RWPE2 (cell line): ENCODE measurements around the gene GNG8.
"Not testable (repeated sequence)": the region's sequence is repeated elsewhere in the genome, so short reads cannot be mapped to it uniquely, and the experiment has no call there.

Experiments used
- ATAC-seq: fragments of 200-7000 bp; cut with Tn5 transposase; 3 replicates; pipeline ENCODE4 v1.9.1; 2021; ENCODE audit warnings: low read depth
- DNase-seq: peaks from one replicate; pipeline ENCODE4 v3.0.0-alpha.2; 2020; ENCODE audit warnings: low spot score
- H3K27ac ChIP-seq: fragments of 450-650 bp; 2 replicates; pipeline ENCODE4 v1.5.1; 2017; ENCODE audit warnings: mild to moderate bottlenecking; ENCODE audit not compliant: poor library complexity, severe bottlenecking
- H3K27me3 ChIP-seq: fragments of 250-450 bp; sonication (Bioruptor Pico); 2 replicates; pipeline ENCODE4 v1.5.1; 2021; ENCODE audit warnings: mild to moderate bottlenecking, moderate library complexity; ENCODE audit not compliant: insufficient read depth, poor library complexity, severe bottlenecking
- H3K36me3 ChIP-seq: fragments of 250-450 bp; sonication (Bioruptor Pico); 2 replicates; pipeline ENCODE4 v1.5.1; 2020; ENCODE audit warnings: low read depth, mild to moderate bottlenecking, moderate library complexity
- H3K4me1 ChIP-seq: fragments of 250-450 bp; sonication (Bioruptor Pico); 2 replicates; pipeline ENCODE4 v1.5.1; 2021; ENCODE audit warnings: mild to moderate bottlenecking, moderate library complexity; ENCODE audit not compliant: insufficient read depth, poor library complexity, severe bottlenecking
- H3K4me3 ChIP-seq: fragments of 250-450 bp; sonication (Bioruptor Pico); 2 replicates; pipeline ENCODE4 v1.5.1; 2021; ENCODE audit warnings: mild to moderate bottlenecking, moderate library complexity; ENCODE audit not compliant: severe bottlenecking
- H3K9me3 ChIP-seq: fragments of 250-450 bp; sonication (Bioruptor Pico); 2 replicates; pipeline ENCODE4 v1.5.1; 2021; ENCODE audit warnings: mild to moderate bottlenecking, moderate library complexity; ENCODE audit not compliant: severe bottlenecking
- TF ChIP-seq, protein P1 (sequence below): fragments of 450-650 bp; IDR thresholded peaks from one replicate; pipeline ENCODE4 v1.5.1; 2017; ENCODE audit warnings: mild to moderate bottlenecking, moderate library complexity; ENCODE audit not compliant: poor library complexity, severe bottlenecking

The GNG8 gene

DNA sequence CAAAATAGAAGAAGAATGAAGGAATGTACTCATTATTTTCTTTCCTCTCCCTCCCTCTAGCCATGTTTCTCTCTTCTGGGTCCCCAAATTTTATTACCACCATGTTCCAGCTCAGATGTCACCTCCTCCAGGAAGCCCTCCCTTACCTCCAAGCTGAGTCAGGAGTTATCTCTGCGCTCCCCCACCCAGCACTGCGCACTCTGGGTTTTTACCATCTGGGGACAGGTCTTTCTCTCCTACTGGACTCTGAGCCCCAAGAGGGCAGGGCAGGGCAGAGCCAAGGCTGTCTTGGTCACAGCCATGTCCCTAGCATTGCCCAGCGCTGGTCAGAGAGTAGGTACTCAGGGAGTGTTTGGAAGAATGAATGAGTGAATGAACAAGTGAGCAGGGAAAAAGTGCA lies 2.9 kb downstream of the GNG8 start:
- ATAC-seq, result no peak
- Histone ChIP-seq H3K4me3 (no peak overlapping the region), H3K36me3 (no peaks in the 10 kb centered on the region), H3K4me1 (peaks cover 8% of the 10 kb centered on the region), H3K9me3 (no peaks in the 10 kb centered on the region), H3K27ac (no peak overlapping the region), H3K27me3 (peaks cover 32% of the 10 kb centered on the region)
- DNase-seq, result peak; percentile 43
- TF ChIP-seq, protein P1, sequence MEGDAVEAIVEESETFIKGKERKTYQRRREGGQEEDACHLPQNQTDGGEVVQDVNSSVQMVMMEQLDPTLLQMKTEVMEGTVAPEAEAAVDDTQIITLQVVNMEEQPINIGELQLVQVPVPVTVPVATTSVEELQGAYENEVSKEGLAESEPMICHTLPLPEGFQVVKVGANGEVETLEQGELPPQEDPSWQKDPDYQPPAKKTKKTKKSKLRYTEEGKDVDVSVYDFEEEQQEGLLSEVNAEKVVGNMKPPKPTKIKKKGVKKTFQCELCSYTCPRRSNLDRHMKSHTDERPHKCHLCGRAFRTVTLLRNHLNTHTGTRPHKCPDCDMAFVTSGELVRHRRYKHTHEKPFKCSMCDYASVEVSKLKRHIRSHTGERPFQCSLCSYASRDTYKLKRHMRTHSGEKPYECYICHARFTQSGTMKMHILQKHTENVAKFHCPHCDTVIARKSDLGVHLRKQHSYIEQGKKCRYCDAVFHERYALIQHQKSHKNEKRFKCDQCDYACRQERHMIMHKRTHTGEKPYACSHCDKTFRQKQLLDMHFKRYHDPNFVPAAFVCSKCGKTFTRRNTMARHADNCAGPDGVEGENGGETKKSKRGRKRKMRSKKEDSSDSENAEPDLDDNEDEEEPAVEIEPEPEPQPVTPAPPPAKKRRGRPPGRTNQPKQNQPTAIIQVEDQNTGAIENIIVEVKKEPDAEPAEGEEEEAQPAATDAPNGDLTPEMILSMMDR, result no peak

DNA sequence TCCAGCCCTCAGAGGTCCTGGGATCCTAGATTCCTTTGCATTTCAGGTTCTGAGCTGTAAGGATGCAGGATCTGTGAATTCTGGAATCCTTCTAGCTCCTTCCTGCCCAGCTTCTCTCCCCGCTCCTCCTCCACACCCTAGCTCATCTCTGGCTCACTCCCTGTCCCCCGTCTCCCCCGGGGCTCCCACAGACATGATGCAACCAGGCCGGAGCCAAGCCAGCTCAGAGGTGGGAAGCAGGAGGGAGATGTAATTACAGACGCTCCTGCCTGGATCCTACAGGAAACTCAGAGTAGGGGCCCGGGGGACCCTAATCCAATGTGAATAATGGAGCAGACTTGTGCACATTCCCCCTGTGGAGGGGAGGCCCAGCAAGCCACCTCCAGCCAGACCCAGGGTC lies 4.5 kb downstream of the GNG8 start:
- no peaks in the 10 kb centered on the region for H3K36me3 ChIP-seq
- H3K27me3 ChIP-seq, result peaks cover 17% of the 10 kb centered on the region
- H3K4me1 ChIP-seq, result peaks cover 8% of the 10 kb centered on the region
- H3K4me3 ChIP-seq, result no peak overlapping the region
- TF ChIP-seq, protein P1, result no peak
- no peak overlapping the region for H3K27ac ChIP-seq
- DNase-seq (peak; percentile 52), ATAC-seq (no peak)
- no peaks in the 10 kb centered on the region for H3K9me3 ChIP-seq

DNA sequence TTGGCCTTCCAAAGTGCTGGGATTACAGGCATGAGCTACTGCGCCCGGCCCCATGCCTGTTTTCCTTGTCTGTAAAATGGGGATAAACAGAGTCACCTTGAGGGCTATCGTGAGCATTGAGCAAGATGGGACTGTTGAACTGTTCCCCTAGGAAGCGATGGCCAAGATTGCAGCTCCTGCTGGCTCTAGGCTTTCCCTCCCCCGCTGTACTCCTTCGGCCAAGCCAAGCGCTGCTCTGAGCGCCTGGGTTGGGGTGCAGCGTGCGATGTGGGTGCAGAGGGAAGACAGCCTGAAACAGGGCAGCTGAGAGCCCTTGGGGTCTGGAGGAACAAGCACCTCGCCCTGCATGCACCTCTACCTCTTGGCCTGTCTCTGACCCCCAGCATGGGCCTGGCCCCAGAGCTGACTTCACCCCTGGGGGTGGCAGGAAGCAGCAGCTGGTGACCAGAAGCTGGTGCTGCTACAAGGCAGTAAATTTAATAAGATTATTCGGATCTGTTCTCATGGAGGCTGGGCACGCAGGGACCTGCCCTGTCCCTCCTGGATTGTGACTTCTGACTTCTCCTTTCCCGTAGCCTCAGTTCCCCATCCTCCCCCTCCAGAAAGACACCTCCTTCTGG lies 5.3 kb downstream of the GNG8 start:
- no peak for ATAC-seq
- TF ChIP-seq, protein P1, result no peak
- H3K4me3 ChIP-seq, result no peak overlapping the region
- no peaks in the 10 kb centered on the region for H3K9me3 ChIP-seq
- peaks cover 9% of the 10 kb centered on the region for H3K27me3 ChIP-seq
- DNase-seq, result peak; percentile 36
- H3K4me1 ChIP-seq, result peaks cover 8% of the 10 kb centered on the region
- H3K36me3 ChIP-seq, result no peaks in the 10 kb centered on the region
- no peak overlapping the region for H3K27ac ChIP-seq

GRCh38 chr19:46629546-46630025 lies 6.4 kb downstream of the GNG8 start:
- Histone ChIP-seq H3K27ac (no peak overlapping the region), H3K9me3 (no peaks in the 10 kb centered on the region), H3K4me3 (no peak overlapping the region), H3K36me3 (no peaks in the 10 kb centered on the region), H3K4me1 (peaks cover 13% of the 10 kb centered on the region), H3K27me3 (peaks cover 3% of the 10 kb centered on the region)
- DNase-seq (peak; percentile 28), ATAC-seq (no peak)
- TF ChIP-seq, protein P1, result no peak

DNA sequence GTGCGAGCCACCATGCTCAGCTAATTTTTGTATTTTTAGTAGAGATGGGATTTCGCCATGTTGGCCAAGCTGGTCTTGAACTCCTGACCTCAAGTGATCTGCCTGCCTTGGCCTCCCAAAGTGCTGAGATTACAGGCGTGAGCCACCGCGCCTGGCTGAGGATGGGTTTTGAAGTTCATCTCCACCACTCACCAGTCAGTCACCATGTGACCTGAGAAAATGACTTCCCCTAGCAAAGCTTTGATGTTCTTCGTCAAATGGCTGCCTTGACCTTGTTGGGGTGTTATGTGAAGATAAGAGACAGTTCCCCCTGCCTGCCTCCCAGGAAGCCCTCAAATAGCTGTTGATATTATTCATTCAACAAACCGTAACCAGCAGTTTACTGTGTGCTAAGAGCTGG lies 7.0 kb downstream of the GNG8 start:
- peaks cover 11% of the 10 kb centered on the region for H3K4me1 ChIP-seq
- not testable (repeated sequence) for H3K9me3 ChIP-seq

More for the DNA sequence above, 7.0 kb downstream of the GNG8 start:
- DNase-seq, H3K4me3 ChIP-seq, H3K27ac ChIP-seq, H3K36me3 ChIP-seq, ATAC-seq, H3K27me3 ChIP-seq: not testable (repeated sequence)
